ENCODE results near the gene UBL7.

Gene UBL7

DNA sequence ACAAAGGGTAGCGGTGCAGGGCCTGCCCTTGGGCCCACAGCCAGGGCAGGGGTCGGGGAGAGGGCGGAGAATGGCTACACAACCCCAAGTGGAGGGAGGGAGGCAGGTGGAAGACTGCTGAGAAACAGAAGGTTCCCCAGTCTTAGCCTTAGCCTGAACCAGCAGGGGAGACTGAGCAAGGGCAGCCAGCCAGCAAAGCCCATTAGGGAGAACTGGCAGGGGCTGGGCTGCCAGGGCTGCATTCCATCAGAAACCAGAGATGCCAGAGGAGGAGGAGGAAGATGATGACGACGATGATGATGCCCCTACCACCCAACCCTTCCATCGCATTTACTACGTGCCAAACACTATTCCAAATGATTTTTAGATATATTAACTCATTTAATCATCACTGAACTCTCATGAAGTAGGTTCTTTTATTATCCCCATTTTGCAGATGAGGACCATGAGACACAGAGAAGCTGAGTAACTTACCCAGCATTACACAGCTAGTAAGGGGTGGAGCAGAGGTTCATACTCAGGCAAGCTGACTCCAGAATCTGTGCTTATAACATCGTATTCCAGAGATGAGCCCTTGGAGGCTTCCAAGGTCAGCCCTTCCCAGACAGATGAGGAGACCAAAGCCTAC lies 35.9 kb downstream of the UBL7 start:
- no peak overlapping the region for H3K9ac ChIP-seq (ENCODE audit: low read length)

DNA sequence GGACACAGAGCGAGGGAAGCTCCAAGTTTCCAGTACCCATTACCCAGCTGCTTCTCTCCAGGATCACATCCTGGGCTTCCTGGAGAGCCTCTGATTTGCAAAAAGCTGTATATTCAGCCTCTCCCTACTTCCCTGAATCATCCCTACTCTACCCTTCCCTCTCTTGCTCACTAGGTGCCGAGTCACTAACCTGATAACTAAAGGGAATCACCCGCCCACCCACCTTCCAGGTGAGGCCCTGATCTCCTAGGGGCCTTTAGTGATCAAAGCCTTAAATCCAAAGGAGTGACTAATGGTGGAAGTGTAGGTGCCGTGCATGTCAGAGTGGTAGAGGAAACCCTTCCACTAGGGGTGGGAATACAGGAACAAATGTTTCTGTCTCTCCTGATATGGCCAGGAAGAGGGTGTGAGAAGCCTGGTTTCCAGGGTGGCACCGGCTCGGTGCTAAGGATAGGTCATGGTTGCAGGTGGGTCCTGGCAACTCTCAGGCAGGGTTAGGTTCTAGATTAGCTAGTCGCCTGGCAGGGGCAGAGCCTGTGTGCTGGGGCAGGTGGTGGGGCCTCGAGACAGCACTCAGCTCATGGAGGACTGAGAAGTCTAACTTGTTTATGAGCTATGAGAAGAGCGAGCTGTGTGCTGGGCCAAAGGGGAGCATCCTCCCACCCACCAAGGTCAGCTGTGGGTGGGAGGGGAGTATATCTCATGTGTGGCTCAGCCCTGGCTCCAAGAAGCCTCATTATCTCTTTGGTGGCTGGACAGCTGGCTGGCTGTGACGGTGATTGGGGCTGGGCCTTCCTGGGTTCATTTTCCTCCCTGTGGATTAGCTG lies 37.3 kb downstream of the UBL7 start:
- H4K20me1 ChIP-seq (ENCODE audit: insufficient read depth, low read length), result no peaks in the 10 kb centered on the region
- no peak overlapping the region for H3K4me3 ChIP-seq (ENCODE audit: low read length)
- no peak overlapping the region for H3K4me2 ChIP-seq (ENCODE audit: low read depth, low read length)
- no peaks in the 10 kb centered on the region for H3K27me3 ChIP-seq (replicated peaks; ENCODE audit: insufficient read depth, low read length)
- TF ChIP-seq CTCF (IDR thresholded peaks at IDR 0.05; ENCODE audit: low read length) (no peak), EZH2phosphoT487 (IDR thresholded peaks at IDR 0.05; ENCODE audit: low read length) (no peak), EZH2 (optimal IDR thresholded peaks at IDR 0.05; ENCODE audit: low read depth, low read length) (no peak)
- H3K9me3 ChIP-seq (replicated peaks; ENCODE audit: insufficient read depth, low read length), result no peaks in the 10 kb centered on the region
- H3K36me3 ChIP-seq (replicated peaks; ENCODE audit: insufficient read depth, low read length), result no peaks in the 10 kb centered on the region
- peaks cover 15% of the 10 kb centered on the region for H3K4me1 ChIP-seq (ENCODE audit: low read length)
- H3K27ac ChIP-seq (ENCODE audit: low read length), result no peak overlapping the region
- DNase-seq, result no peak
- no peak overlapping the region for H3K9ac ChIP-seq (ENCODE audit: low read length)
- H3K79me2 ChIP-seq (ENCODE audit: low read length), result peaks cover 70% of the 10 kb centered on the region
- H3F3A ChIP-seq (ENCODE audit: insufficient read depth, low read length), result peaks cover 3% of the 10 kb centered on the region; the same call in 1 of the 2 replicates
- no peak overlapping the region for H2AFZ ChIP-seq (ENCODE audit: low read length)
- no peaks in the 10 kb centered on the region for H3K9me2 ChIP-seq (replicated peaks; ENCODE audit: insufficient read depth, low read length)

More for the DNA sequence above, 35.9 kb downstream of the UBL7 start:
- TF ChIP-seq EZH2phosphoT487 (IDR thresholded peaks at IDR 0.05; ENCODE audit: low read length) (no peak), CTCF (IDR thresholded peaks at IDR 0.05; ENCODE audit: low read length) (no peak), EZH2 (optimal IDR thresholded peaks at IDR 0.05; ENCODE audit: low read depth, low read length) (no peak)
- H3K27ac ChIP-seq (ENCODE audit: low read length), result no peak overlapping the region
- no peak for DNase-seq
- H3K4me3 ChIP-seq (ENCODE audit: low read length), result no peak overlapping the region
- H3K9me2 ChIP-seq (replicated peaks; ENCODE audit: insufficient read depth, low read length), result no peaks in the 10 kb centered on the region
- no peaks in the 10 kb centered on the region for H3K9me3 ChIP-seq (replicated peaks; ENCODE audit: insufficient read depth, low read length)
- no peaks in the 10 kb centered on the region for H4K20me1 ChIP-seq (ENCODE audit: insufficient read depth, low read length)
- H3K79me2 ChIP-seq (ENCODE audit: low read length), result peaks cover 71% of the 10 kb centered on the region
- peaks cover 11% of the 10 kb centered on the region for H3K4me1 ChIP-seq (ENCODE audit: low read length)
- H3K27me3 ChIP-seq (replicated peaks; ENCODE audit: insufficient read depth, low read length), result no peaks in the 10 kb centered on the region
- no peak overlapping the region for H3K4me2 ChIP-seq (ENCODE audit: low read depth, low read length)
- no peaks in the 10 kb centered on the region for H3K36me3 ChIP-seq (replicated peaks; ENCODE audit: insufficient read depth, low read length)
- no peak overlapping the region for H2AFZ ChIP-seq (ENCODE audit: low read length)
- peaks cover 3% of the 10 kb centered on the region; the same call in 1 of the 2 replicates for H3F3A ChIP-seq (ENCODE audit: insufficient read depth, low read length)

DNA sequence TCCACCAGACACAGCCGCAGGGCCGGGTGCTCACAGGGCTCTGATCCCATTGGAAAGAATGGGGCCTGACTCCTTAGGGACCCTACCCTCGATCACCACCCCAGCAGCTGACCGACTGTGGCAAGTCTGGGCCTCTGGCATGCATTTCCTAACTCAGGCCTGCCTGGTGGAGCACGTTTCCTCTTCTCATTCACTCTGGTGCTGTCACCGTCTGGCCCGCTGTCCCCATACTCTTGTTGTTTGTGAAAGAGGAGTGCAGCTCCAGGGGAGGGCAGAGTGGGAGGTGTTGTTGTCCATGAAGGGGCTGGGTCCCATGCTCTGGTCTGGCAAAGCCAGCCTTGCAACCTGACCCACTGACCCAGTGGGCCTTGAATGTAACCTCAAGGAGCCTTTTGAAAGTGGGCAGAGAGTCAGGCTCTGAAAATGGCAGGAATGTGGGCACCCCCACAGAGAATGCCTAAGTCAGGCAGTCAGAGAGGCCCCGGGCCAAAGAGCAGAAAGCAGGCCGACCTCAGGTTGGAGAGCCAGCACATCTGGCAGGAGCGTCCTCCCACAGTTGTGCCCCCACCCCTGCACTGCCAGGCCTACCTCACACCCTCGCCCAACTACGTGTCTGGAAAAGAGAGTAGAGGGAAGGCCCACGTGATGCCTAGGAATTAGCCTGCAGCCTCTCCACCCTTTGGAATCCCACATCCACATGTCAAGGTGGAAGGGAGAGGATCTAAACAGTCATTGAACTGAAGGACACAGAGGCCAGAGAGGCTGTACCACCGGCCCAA lies 38.1 kb downstream of the UBL7 start:
- Histone ChIP-seq H3K36me3 (replicated peaks; ENCODE audit: insufficient read depth, low read length) (no peaks in the 10 kb centered on the region), H3K9me3 (replicated peaks; ENCODE audit: insufficient read depth, low read length) (no peaks in the 10 kb centered on the region), H3K27ac (ENCODE audit: low read length) (no peak overlapping the region), H2AFZ (ENCODE audit: low read length) (no peak overlapping the region), H3K9ac (ENCODE audit: low read length) (no peak overlapping the region), H3K9me2 (replicated peaks; ENCODE audit: insufficient read depth, low read length) (no peaks in the 10 kb centered on the region), H3K4me3 (ENCODE audit: low read length) (no peak overlapping the region), H3K4me2 (ENCODE audit: low read depth, low read length) (no peak overlapping the region), H3K79me2 (ENCODE audit: low read length) (peaks cover 62% of the 10 kb centered on the region), H3K4me1 (ENCODE audit: low read length) (peaks cover 15% of the 10 kb centered on the region), H3F3A (ENCODE audit: insufficient read depth, low read length) (peaks cover 3% of the 10 kb centered on the region; the same call in 1 of the 2 replicates), H4K20me1 (ENCODE audit: insufficient read depth, low read length) (no peaks in the 10 kb centered on the region), H3K27me3 (replicated peaks; ENCODE audit: insufficient read depth, low read length) (no peaks in the 10 kb centered on the region)
- no peak for DNase-seq
- TF ChIP-seq EZH2phosphoT487 (IDR thresholded peaks at IDR 0.05; ENCODE audit: low read length), result no peak
- TF ChIP-seq CTCF (IDR thresholded peaks at IDR 0.05; ENCODE audit: low read length), result no peak
- no peak for TF ChIP-seq EZH2 (optimal IDR thresholded peaks at IDR 0.05; ENCODE audit: low read depth, low read length)

All from MM.1S (cell line).